H9 (cell line): Measurements from ENCODE around the gene CCDC127. TPM values are rescaled to one million over a fixed set of nuclear protein-coding genes. Genes with fewer than 3 reads are reported as not detected.

Source experiments
- DNase-seq: peaks from one replicate; pipeline ENCODE4 v3.0.0-alpha.2; 2017
- H2AFZ ChIP-seq: one replicate; pipeline ENCODE4 v1.6.1; 2013; ENCODE audit warnings: mild to moderate bottlenecking, low read length, control low read depth, moderate library complexity
- H2AK5ac ChIP-seq: 2 replicates; pipeline ENCODE4 v1.6.1; 2013; ENCODE audit warnings: low read length, control low read depth, mixed read lengths; ENCODE audit not compliant: insufficient read length
- H2BK120ac ChIP-seq: one replicate; pipeline ENCODE4 v1.6.1; 2013; ENCODE audit warnings: low read depth, mild to moderate bottlenecking, low read length, control low read depth, inconsistent platforms; ENCODE audit not compliant: poor library complexity, severe bottlenecking
- H2BK12ac ChIP-seq: 2 replicates; pipeline ENCODE4 v1.6.1; 2013; ENCODE audit warnings: low read length, control low read depth, mixed read lengths, low read depth; ENCODE audit not compliant: insufficient read length
- H2BK15ac ChIP-seq: 2 replicates; pipeline ENCODE4 v1.6.1; 2013; ENCODE audit warnings: low read depth, low read length, control low read depth
- H2BK20ac ChIP-seq: one replicate; pipeline ENCODE4 v1.6.1; 2013; ENCODE audit warnings: low read depth, mild to moderate bottlenecking, low read length, control low read depth, inconsistent platforms; ENCODE audit not compliant: poor library complexity, severe bottlenecking
- H2BK5ac ChIP-seq: 2 replicates; pipeline ENCODE4 v1.6.1; 2013; ENCODE audit warnings: low read length, control low read depth, mixed read lengths; ENCODE audit not compliant: insufficient read length
- H3K14ac ChIP-seq: 2 replicates; pipeline ENCODE4 v1.6.1; 2013; ENCODE audit warnings: low read length, control low read depth; ENCODE audit not compliant: insufficient read depth
- H3K18ac ChIP-seq: 2 replicates; pipeline ENCODE4 v1.6.1; 2013; ENCODE audit warnings: low read depth, mild to moderate bottlenecking, mixed read lengths, low read length, control low read depth; ENCODE audit not compliant: insufficient read length
- H3K23ac ChIP-seq: 2 replicates; pipeline ENCODE4 v1.6.1; 2013; ENCODE audit warnings: low read length, control low read depth, mixed read lengths, low read depth; ENCODE audit not compliant: insufficient read length
- H3K23me2 ChIP-seq: 2 replicates; pipeline ENCODE4 v1.6.1; 2013; ENCODE audit warnings: low read depth, mild to moderate bottlenecking, mixed read lengths, low read length, control low read depth; ENCODE audit not compliant: insufficient read length, poor library complexity, severe bottlenecking
- H3K27ac ChIP-seq: 2 replicates; pipeline ENCODE4 v1.5.1; 2013; ENCODE audit warnings: low read length, control low read depth, mixed read lengths, low read depth; ENCODE audit not compliant: insufficient read length
- H3K27me3 ChIP-seq: 2 replicates; pipeline ENCODE4 v1.6.1; 2013; ENCODE audit warnings: low read length, control low read depth, inconsistent platforms; ENCODE audit not compliant: insufficient read depth
- H3K4ac ChIP-seq: 2 replicates; pipeline ENCODE4 v1.6.1; 2013; ENCODE audit warnings: low read depth, mild to moderate bottlenecking, control low read depth, inconsistent platforms, low read length, moderate library complexity
- H3K4me1 ChIP-seq: 2 replicates; pipeline ENCODE4 v1.6.1; 2013; ENCODE audit warnings: low read length, control low read depth, inconsistent platforms; ENCODE audit not compliant: insufficient read depth
- H3K4me2 ChIP-seq: 2 replicates; pipeline ENCODE4 v1.6.1; 2013; ENCODE audit warnings: low read length, control low read depth, mixed read lengths; ENCODE audit not compliant: insufficient read length, insufficient read depth
- H3K56ac ChIP-seq: 2 replicates; pipeline ENCODE4 v1.6.1; 2013; ENCODE audit warnings: low read depth, mild to moderate bottlenecking, mixed read lengths, low read length, control low read depth; ENCODE audit not compliant: insufficient read length
- H3K79me1 ChIP-seq: 2 replicates; pipeline ENCODE4 v1.6.1; 2013; ENCODE audit warnings: low read depth, mild to moderate bottlenecking, moderate library complexity, low read length, control low read depth, inconsistent platforms; ENCODE audit not compliant: insufficient read depth, poor library complexity, severe bottlenecking
- H3K79me2 ChIP-seq: 2 replicates; pipeline ENCODE4 v1.6.1; 2013; ENCODE audit warnings: low read length, control low read depth, inconsistent platforms; ENCODE audit not compliant: insufficient read depth
- H3K9ac ChIP-seq: 2 replicates; pipeline ENCODE4 v1.6.1; 2013; ENCODE audit warnings: low read length, control low read depth, mixed read lengths; ENCODE audit not compliant: insufficient read length; ENCODE audit errors: extremely low read depth
- H3K9me3 ChIP-seq: one replicate; pipeline ENCODE4 v1.6.1; 2013; ENCODE audit warnings: low read depth, low read length, inconsistent platforms; ENCODE audit not compliant: control insufficient read depth
- H3T11ph ChIP-seq: one replicate; pipeline ENCODE4 v1.6.1; 2013; ENCODE audit warnings: mild to moderate bottlenecking, low read length, control low read depth, inconsistent platforms
- H4K20me1 ChIP-seq: one replicate; pipeline ENCODE4 v1.6.1; 2013; ENCODE audit not compliant: control insufficient read depth, insufficient read length, insufficient read depth
- H4K5ac ChIP-seq: 2 replicates; pipeline ENCODE4 v1.6.1; 2013; ENCODE audit warnings: low read depth, mild to moderate bottlenecking, mixed read lengths, low read length, control low read depth; ENCODE audit not compliant: insufficient read length
- H4K8ac ChIP-seq: replicated peaks from 2 replicates; pipeline ENCODE4 v1.6.1; 2013; ENCODE audit warnings: low read length, control low read depth, mixed read lengths, low read depth; ENCODE audit not compliant: insufficient read length
- H4K91ac ChIP-seq: 2 replicates; pipeline ENCODE4 v1.6.1; 2013; ENCODE audit warnings: low read depth, mild to moderate bottlenecking, moderate library complexity, mixed read lengths, low read length, control low read depth; ENCODE audit not compliant: insufficient read length
- H3K27ac Mint-ChIP-seq, 3 experiments: 2 replicates in 2 of 3; 3 replicates in 1 of 3; pipeline ENCODE4 v1.8.0; 2020 to 2021; ENCODE audit warnings: mixed read lengths in 3 of 3, mild to moderate bottlenecking in 1 of 3, moderate library complexity in 1 of 3
- H3K27me3 Mint-ChIP-seq: 2 replicates; pipeline ENCODE4 v1.8.0; 2021; ENCODE audit warnings: low read depth, mild to moderate bottlenecking, moderate library complexity, mixed read lengths
- H3K36me3 Mint-ChIP-seq, 3 experiments: 2 replicates in 2 of 3; 3 replicates in 1 of 3; pipeline ENCODE4 v1.8.0; 2020 to 2021; ENCODE audit warnings: low read depth in 3 of 3, mixed read lengths in 3 of 3; ENCODE audit not compliant: insufficient read depth in 1 of 3
- H3K4me1 Mint-ChIP-seq, 2 experiments: 2 replicates each; pipeline ENCODE4 v1.8.0; 2020; ENCODE audit warnings: mixed read lengths in 2 of 2
- H3K4me3 Mint-ChIP-seq, 2 experiments: 2 replicates in 1 of 2; 3 replicates in 1 of 2; pipeline ENCODE4 v1.8.0; 2020 to 2021; ENCODE audit warnings: mild to moderate bottlenecking in 2 of 2, mixed read lengths in 2 of 2, moderate library complexity in 1 of 2
- H3K9me3 Mint-ChIP-seq, 2 experiments: 2 replicates in 1 of 2; 3 replicates in 1 of 2; pipeline ENCODE4 v1.8.0; 2020; ENCODE audit warnings: mild to moderate bottlenecking in 2 of 2, mixed read lengths in 2 of 2, moderate library complexity in 1 of 2
- WGBS: extraction: QIAGEN DNeasy Blood & Tissue Kit; methylation state at CpG from one replicate; pipeline ENCODE4 v1.1.7; 2013; ENCODE audit warnings: missing lambda C conversion rate, low lambda C conversion rate, mixed read lengths; ENCODE audit not compliant: insufficient read length; ENCODE audit errors: extremely low coverage; 5-methylcytosine and 5-hydroxymethylcytosine counted together
- total RNA-seq: library from RNA; stranded (reverse); gene quantifications from 2 replicates; pipeline ENCODE4 v1.2.1, GENCODE V29; 2021
- TF ChIP-seq, protein P1 (sequence below): fragments of 200-600 bp; sonication (generic); conservative IDR thresholded peaks from 3 replicates; pipeline ENCODE4 v1.8.0; 2021; ENCODE audit warnings: antibody characterized with exemption, mild to moderate bottlenecking

The CCDC127 gene
- total RNA-seq, 1 experiment from 2014 or later: 9.0 TPM

GRCh38 chr5:186091-187041 lies 31.6 kb downstream of the CCDC127 start:
- no peak overlapping the region for H3K14ac ChIP-seq
- WGBS: no CpG with 5 or more reads among the region's 28 CpGs
- H3K4ac ChIP-seq: no peak overlapping the region

More at GRCh38 chr5:186091-187041, 31.6 kb downstream of the CCDC127 start:
- Histone ChIP-seq H3K79me1 (no peaks in the 10 kb centered on the region), H2BK15ac (no peak overlapping the region), H3K18ac (no peak overlapping the region), H4K20me1 (no peaks in the 10 kb centered on the region), H3T11ph (no peak overlapping the region), H2BK20ac (no peak overlapping the region), H2AK5ac (no peak overlapping the region), H4K8ac (no peak overlapping the region), H3K56ac (no peak overlapping the region), H3K4me2 (no peak overlapping the region), H2BK120ac (no peak overlapping the region), H3K9me3 (no peaks in the 10 kb centered on the region), H3K23me2 (no peaks in the 10 kb centered on the region), H4K5ac (no peak overlapping the region), H3K27ac (no peak overlapping the region), H2AFZ (no peak overlapping the region), H2BK12ac (no peak overlapping the region), H3K79me2 (no peaks in the 10 kb centered on the region), H4K91ac (no peak overlapping the region), H3K4me1 (0 out of 2 replicates have a peak, but pooled peaks cover 3% of the 10 kb centered on the region), H2BK5ac (no peak overlapping the region), H3K27me3 (no peaks in the 10 kb centered on the region), H3K9ac (no peak overlapping the region), H3K23ac (no peak overlapping the region)
- TF ChIP-seq, protein P1, sequence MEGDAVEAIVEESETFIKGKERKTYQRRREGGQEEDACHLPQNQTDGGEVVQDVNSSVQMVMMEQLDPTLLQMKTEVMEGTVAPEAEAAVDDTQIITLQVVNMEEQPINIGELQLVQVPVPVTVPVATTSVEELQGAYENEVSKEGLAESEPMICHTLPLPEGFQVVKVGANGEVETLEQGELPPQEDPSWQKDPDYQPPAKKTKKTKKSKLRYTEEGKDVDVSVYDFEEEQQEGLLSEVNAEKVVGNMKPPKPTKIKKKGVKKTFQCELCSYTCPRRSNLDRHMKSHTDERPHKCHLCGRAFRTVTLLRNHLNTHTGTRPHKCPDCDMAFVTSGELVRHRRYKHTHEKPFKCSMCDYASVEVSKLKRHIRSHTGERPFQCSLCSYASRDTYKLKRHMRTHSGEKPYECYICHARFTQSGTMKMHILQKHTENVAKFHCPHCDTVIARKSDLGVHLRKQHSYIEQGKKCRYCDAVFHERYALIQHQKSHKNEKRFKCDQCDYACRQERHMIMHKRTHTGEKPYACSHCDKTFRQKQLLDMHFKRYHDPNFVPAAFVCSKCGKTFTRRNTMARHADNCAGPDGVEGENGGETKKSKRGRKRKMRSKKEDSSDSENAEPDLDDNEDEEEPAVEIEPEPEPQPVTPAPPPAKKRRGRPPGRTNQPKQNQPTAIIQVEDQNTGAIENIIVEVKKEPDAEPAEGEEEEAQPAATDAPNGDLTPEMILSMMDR: no peak
- Mint-ChIP-seq H3K4me1 (peaks cover 9 to 13% of the 10 kb centered on the region in 2 experiments), H3K27ac (no peak overlapping the region), H3K4me3 (no peak overlapping the region), H3K9me3 (no peaks in the 10 kb centered on the region), H3K27me3 (peaks cover 6% of the 10 kb centered on the region), H3K36me3 (peaks cover 8 to 31% (median 29%) of the 10 kb centered on the region in 3 experiments; a peak in 6 of 7 replicates)
- no peak for DNase-seq
